HG03159 (cell line): ENCODE results near the gene KCNA5.

Experiments used
- ATAC-seq: cut with Tn5 transposase; IDR thresholded peaks from one replicate; pipeline ENCODE4 v1.9.1; 2021; ENCODE audit warnings: mild to moderate bottlenecking, moderate library complexity; ENCODE audit not compliant: unreplicated experiment

The KCNA5 gene

DNA sequence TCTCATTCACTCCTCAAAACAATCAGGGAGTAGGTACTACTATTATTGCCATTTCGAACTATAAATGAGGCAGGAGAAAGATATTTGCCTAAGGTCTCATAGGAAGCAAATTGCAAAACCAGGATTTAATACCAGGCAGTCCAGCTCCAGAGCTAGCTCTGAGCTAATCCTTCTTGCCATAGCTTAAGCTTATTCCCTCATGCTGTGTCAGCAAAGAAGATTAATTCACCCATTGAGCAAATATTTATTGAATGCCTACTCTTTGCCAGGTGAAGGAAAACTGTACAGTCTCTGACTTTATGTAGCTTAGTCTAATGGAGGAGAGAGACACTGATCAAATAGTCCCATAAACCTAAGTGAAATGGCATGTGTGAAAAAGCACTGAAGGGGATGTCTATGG is 19.5 kb downstream of the KCNA5 start:
- ATAC-seq: no peak

- ATAC-seq: no peak
Observed at GRCh38 chr12:5064913-5065490, 21.3 kb downstream of the KCNA5 start.

- ATAC-seq: no peak
Observed at GRCh38 chr12:5066251-5066650, 22.6 kb downstream of the KCNA5 start.

- no peak for ATAC-seq
Observed at GRCh38 chr12:5068126-5068525, 24.4 kb downstream of the KCNA5 start.

DNA sequence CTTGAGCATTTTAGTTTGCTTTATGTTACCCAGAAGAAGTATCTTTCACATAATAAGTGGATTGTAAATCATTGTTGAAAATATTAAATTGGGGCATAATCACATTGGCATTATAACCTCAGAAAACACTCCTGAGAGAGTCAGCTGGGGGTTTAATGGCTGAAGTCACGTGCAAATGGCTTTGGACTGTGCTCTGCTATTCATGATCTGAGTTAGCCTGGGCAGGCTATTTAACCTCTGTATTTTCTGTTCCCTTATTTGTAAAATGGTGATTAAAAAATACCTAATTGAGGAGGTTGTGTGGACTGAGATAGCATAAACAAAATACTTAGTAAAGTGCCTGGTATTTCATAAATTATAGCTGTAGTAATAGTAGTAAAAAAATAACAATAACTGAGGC is 24.9 kb downstream of the KCNA5 start:
- ATAC-seq: no peak

- ATAC-seq: no peak
Observed at GRCh38 chr12:5070090-5070489, 26.4 kb downstream of the KCNA5 start.

DNA sequence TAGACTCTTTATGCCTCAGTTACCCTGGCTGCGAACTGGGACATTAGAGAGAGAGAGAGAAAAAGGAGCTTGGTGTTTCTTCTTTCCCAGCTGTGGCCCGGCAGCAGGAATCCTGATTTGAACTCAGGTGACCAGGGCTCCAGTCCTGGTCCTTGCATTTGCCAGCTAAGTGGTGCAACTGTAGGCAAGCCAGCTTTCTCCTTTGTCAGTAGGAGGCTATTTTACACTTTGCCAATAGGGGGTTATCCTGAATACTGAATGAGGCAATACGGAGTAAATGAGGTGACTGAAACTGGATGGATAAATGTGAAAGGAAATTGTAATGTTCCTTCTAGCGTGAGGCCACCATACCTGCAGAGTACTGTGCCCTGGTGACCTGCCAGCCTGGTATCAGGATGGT is 27.8 kb downstream of the KCNA5 start:
- no peak for ATAC-seq

GRCh38 chr12:5072311-5072710 is 28.6 kb downstream of the KCNA5 start:
- no peak for ATAC-seq

GRCh38 chr12:5073054-5073453 is 29.4 kb downstream of the KCNA5 start:
- no peak for ATAC-seq

DNA sequence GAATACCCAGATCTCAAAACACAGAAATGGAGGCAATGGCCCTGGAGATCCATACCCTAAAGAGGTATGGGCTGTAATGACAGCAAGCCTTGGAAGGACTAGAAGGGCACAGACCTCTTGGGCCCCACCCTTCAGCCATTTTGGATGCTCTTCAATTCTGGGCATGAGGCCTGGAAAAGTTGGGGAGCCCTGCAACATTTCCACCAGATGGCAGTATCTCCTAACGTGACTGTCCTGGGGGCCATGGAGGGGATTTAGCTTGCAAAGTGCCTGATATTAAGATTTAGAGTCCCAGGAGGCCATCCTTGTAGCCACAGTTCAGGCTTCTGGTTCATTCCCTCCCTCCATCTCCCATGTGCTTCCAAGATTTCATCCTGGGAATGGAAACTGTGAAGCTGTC is 30.2 kb downstream of the KCNA5 start:
- ATAC-seq: no peak

DNA sequence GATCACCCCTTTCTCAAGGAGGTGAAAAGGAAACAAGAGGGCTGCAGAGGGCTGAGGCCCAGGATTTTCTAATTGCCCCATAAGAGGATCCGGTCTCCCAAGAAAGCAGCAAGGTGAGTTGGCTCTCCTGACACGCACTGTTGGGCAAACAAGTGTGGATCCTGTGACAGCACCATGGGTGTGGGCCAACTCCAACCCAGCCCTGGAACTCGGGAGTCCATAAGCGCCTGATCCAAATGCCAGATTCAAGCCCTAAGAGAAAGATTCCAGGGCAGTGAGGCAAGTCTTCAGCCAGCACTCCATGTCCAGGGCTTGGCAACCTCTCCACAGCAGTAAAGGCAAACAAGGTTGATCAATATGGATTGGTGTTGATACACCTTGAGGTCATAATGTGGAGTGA is 33.1 kb downstream of the KCNA5 start:
- ATAC-seq: no peak

- ATAC-seq: no peak
Observed at GRCh38 chr12:5078423-5078822, 34.7 kb downstream of the KCNA5 start.

DNA sequence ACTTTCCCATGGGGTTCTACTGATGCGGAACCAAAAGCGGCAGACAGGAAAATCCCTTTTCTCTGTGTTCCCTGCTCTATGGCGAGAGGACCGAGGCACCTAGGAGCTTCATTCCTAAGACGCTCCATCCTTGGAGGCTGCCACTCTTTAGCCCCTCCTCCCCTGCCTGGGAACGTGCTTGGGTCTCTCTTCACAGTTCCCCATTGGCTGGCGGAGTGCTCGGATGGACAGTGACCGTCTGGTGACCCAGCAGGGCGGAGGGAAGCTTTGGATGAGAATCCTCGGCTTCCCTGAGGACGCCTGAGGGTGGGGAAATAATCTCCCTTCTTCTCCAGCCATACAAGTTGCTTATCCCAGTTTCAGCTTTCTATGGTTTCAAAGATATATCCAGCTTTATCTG is 37.3 kb downstream of the KCNA5 start:
- ATAC-seq: no peak

DNA sequence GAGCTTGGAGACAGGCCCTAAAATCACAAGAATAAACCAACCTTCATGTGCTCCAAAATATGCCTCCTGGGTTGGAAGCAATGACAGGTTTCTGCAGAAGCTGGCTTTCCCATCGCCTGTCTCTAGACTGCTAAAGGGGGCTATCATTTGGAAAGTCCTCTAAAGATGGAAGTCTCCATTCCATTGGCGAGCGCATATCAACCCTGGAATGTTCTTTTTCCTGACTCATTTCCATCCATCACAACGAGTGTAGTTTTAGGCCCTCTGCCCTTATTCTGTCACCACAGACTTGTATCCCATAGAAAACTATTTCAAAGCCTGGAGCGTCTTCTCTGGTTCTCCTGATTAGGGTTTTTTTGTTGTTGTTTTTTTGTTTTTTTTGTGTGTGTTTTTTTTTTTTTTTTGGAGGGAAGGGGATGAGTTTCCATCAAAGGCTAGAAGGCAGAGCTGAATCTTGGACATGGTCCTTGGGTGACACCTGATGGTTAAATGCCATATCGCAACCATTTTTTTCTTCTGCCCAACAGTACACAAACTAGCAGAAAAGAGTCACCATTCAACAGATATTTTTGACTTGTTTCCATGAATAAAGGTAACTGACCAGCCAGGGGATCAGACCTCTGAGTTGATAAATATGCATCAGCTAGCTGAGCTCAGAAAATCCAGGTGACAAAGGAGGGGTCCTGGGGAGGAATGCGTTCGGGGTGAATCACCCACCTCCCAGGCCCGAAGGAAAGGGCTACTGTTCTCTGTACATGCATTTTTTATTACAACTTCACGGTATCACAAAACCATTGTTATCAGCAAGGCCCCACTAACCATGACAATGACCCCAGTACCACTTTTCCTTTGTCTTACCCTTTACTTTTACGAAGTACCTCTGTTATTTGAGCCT is 40.5 kb downstream of the KCNA5 start:
- no peak for ATAC-seq

- ATAC-seq: no peak
Observed at GRCh38 chr12:5085896-5086295, 42.2 kb downstream of the KCNA5 start.

GRCh38 chr12:5087831-5088554 is 44.3 kb downstream of the KCNA5 start:
- ATAC-seq: no peak

GRCh38 chr12:5088586-5089264 is 45.0 kb downstream of the KCNA5 start:
- no peak for ATAC-seq

DNA sequence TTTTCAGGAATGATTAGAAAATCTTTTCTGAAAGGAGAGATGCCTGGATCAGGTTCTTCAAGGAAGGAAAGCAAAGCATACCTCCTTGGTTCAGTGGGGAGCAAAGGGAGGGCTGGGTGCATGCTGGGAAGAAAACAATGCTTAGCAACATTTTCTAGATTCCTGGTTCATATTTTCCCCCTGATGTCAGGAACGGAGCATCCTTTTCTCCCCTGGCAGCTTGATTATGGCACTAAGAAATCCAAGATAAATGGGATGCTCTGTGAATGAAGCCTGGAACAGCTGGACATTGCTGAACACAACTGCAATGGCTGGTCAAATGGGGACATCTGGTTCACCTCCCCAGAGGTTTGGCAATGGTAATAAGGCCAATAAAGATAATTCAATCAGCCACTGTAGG is 50.9 kb downstream of the KCNA5 start:
- ATAC-seq: no peak

GRCh38 chr12:5094986-5095385 is 51.3 kb downstream of the KCNA5 start:
- no peak for ATAC-seq
